T-helper 17 cell (primary cell): ENCODE measurements around the gene GPR153. TPM values are rescaled to one million over a fixed set of nuclear protein-coding genes. Genes with fewer than 3 reads are reported as not detected.

Experiments
- ATAC-seq: fragments of 150-1000 bp; cut with Tn5 transposase; 2 replicates; pipeline ENCODE4 v1.10.0; 2021; ENCODE audit warnings: mild to moderate bottlenecking, moderate library complexity
- DNase-seq, 3 donors: peaks; one replicate each; pipeline versions ENCODE4 v3.0.0 to v3.0.0-alpha.2; 2020 to 2021
- H3K9me3 ChIP-seq: one replicate; pipeline ENCODE4 v1.7.0; 2013; ENCODE audit warnings: low read length, mild to moderate bottlenecking; ENCODE audit not compliant: control insufficient read depth, poor library complexity, severe bottlenecking
- H3K27ac Mint-ChIP-seq: one replicate; pipeline ENCODE4 v1.8.0; 2022; ENCODE audit warnings: mild to moderate bottlenecking, moderate library complexity, mixed read lengths
- H3K27me3 Mint-ChIP-seq: one replicate; pipeline ENCODE4 v1.8.0; 2022; ENCODE audit warnings: mixed read lengths
- H3K36me3 Mint-ChIP-seq: one replicate; pipeline ENCODE4 v1.8.0; 2022; ENCODE audit warnings: low read depth, mixed read lengths
- H3K4me1 Mint-ChIP-seq: one replicate; pipeline ENCODE4 v1.8.0; 2022; ENCODE audit warnings: mild to moderate bottlenecking, mixed read lengths
- H3K4me3 Mint-ChIP-seq: one replicate; pipeline ENCODE4 v1.8.0; 2022; ENCODE audit warnings: mild to moderate bottlenecking, moderate library complexity, mixed read lengths
- total RNA-seq, 4 donors: library from RNA in 2 of 4; stranded (reverse) in 2 of 4; gene quantifications; one replicate each; pipeline ENCODE4 v1.2.3 and lab custom pipeline; 2022 to 2026

Gene GPR153
- total RNA-seq, 2 donors from 2014 or later, result 0.23 to 0.37 TPM

DNA sequence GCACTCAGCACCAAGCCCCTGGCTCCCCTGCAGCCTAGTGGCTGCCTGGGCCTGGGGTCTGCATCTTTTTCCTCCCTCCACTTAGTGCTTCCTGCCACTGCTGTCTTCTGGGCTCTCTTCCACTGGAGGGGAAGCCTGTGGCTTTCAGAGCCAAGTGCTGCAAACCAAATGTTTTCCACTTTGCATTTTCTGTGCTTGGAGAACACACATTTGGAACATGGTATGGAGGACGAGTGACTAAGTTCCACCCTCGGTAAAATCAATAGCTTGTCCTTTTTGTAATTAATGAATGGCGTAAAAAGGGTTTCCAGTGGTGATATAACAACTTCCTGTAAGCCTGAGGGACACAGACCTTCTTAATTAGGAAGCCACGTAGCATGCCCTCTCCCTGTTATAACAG, 10.1 kb upstream of the GPR153 start:
- no peaks in the 10 kb centered on the region for H3K9me3 ChIP-seq
- Mint-ChIP-seq H3K27ac (no peak overlapping the region), H3K27me3 (no peaks in the 10 kb centered on the region), H3K36me3 (no peaks in the 10 kb centered on the region), H3K4me1 (no peaks in the 10 kb centered on the region), H3K4me3 (no peak overlapping the region)
- ATAC-seq (no peak), DNase-seq (no peak)

DNA sequence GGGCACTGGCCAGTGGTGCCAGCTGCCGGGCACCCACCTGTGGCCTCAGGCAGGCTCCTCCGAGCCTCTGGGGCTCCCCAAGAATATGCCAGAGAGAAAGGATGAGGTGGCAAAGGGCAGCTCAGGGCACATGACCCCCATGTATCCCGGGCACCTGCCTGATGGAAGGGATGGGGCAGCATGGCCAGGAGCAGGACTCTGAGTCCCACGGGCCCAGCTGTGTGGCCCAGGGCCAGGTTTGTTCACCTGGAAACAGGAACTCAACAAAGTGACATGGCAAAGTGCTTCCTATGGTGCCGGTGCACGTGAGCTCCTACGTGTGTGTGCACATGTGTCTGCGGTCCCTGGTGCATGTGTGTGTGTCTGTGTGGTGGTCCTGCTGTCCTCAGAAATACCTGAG, 9.5 kb upstream of the GPR153 start:
- ATAC-seq (no peak), DNase-seq (no peak)
- Mint-ChIP-seq H3K36me3 (no peaks in the 10 kb centered on the region), H3K27ac (no peak overlapping the region), H3K4me1 (no peaks in the 10 kb centered on the region), H3K4me3 (no peak overlapping the region), H3K27me3 (no peaks in the 10 kb centered on the region)
- no peaks in the 10 kb centered on the region for H3K9me3 ChIP-seq

DNA sequence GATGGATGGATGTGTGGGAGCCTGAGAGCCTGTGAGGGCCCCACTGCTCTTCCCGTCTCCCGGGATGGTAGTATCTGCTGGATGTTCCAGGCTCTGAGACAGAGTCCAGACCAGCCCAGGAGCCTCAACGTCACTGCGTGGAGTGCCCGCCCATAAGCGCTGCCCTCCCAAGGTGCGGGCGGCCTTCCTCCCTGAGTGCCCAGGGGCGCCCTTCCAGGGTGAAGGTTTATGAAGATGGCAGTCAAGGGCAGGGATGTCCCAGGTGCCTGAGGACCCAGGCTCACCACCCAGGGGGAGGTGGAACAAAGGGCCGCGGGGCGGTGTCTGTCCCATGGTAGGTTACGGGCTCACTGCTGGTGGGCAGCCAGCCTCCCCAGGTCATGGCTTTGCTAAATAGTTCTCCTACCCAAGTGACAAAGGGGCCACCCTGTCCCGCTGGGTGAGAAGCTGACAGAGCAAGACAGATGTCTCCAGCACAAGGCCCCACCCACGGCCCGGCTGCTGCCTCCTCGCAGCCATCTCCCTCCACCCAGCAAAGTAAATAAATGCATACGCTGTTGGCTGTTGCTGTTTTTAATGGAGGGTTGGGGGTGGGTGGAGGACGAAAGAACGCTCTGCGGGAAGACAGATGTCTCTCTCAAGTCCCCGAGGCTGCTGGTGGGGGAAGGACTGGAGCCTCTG, 9.0 kb upstream of the GPR153 start:
- Mint-ChIP-seq H3K27me3 (no peaks in the 10 kb centered on the region), H3K4me3 (no peak overlapping the region), H3K27ac (no peak overlapping the region), H3K4me1 (no peaks in the 10 kb centered on the region), H3K36me3 (no peaks in the 10 kb centered on the region)
- DNase-seq, result no peak
- H3K9me3 ChIP-seq, result no peaks in the 10 kb centered on the region
- no peak for ATAC-seq

DNA sequence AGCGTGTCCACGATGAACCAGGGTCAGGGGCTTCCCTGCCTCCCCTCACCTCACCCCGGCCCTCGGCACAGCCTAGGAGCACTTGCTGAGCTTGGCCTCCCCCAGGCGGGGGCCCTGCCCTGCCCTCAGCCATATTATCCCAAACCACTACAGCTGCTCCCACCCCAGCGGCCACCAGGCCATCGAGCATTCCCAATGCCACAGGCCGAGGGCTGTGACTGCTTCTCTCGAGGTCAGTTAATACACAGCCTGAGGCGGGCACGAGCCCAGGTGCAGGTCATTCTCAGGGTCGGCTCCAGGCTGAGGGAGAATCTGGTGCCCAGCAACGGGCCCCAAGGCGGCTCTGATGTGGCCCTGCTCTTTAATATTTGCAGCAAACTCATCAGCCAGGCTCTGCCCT, 8.4 kb upstream of the GPR153 start:
- DNase-seq (no peak), ATAC-seq (no peak)
- Mint-ChIP-seq H3K4me3 (no peak overlapping the region), H3K4me1 (no peaks in the 10 kb centered on the region), H3K27me3 (no peaks in the 10 kb centered on the region), H3K27ac (no peak overlapping the region), H3K36me3 (no peaks in the 10 kb centered on the region)
- no peaks in the 10 kb centered on the region for H3K9me3 ChIP-seq

DNA sequence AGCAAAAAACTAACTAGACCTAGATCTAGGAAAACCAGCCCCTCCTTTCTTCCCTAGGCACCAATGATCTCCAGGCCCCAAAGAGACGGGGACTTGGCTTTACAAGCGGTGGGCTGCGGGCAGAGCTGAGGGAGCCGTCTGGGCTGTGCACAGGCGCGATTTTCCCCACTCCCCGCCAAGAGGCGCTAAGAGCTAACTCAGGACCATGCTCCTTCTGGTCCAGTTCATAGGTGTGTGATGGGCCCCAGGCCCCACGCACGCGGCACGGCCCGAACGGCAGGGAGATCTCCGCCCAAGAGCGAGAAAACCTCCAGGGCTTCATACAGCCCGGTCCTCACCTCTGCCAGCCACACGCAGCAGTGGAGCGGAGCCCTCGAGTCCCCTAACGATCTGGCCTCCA, 7.5 kb upstream of the GPR153 start:
- H3K36me3 Mint-ChIP-seq, result no peaks in the 10 kb centered on the region
- ATAC-seq (no peak), DNase-seq (no peak)
- no peak overlapping the region for H3K4me3 Mint-ChIP-seq
- no peaks in the 10 kb centered on the region for H3K27me3 Mint-ChIP-seq
- H3K9me3 ChIP-seq, result no peaks in the 10 kb centered on the region
- H3K27ac Mint-ChIP-seq, result no peak overlapping the region
- H3K4me1 Mint-ChIP-seq, result no peaks in the 10 kb centered on the region

DNA sequence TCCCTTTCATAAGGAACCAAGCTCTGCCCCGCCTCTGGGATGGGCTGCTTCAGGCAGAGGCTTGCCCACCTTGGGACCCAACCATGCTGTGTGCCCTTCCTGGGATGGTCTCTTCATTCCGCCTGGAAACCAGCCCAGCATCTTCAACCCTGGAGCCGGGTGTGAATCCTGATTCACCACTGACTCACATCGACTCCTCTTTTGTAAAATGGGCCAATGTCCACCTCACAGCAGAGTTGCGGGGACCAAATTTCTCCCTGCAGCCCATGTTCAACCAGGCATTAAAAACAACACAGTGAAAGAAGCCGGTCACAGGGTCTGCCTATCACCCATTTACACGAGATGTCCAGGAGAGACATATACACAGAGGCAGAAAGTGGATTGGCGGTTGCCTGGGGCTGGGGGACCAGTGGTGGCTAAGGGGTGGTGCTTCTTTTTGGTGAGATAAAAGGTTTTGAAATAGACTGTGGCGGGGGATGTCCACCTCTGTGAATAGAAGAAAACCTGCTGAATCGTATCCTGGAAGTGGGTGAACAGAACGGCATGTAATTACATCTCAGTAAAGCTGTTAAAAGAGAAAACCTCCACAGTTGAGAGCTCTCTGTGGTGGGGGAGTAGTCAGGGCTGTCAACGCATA, 6.9 kb upstream of the GPR153 start:
- no peaks in the 10 kb centered on the region for H3K9me3 ChIP-seq
- DNase-seq (no peak), ATAC-seq (no peak)
- no peaks in the 10 kb centered on the region for H3K36me3 Mint-ChIP-seq
- no peaks in the 10 kb centered on the region for H3K27me3 Mint-ChIP-seq
- no peak overlapping the region for H3K27ac Mint-ChIP-seq
- H3K4me1 Mint-ChIP-seq, result no peaks in the 10 kb centered on the region
- H3K4me3 Mint-ChIP-seq, result no peak overlapping the region

DNA sequence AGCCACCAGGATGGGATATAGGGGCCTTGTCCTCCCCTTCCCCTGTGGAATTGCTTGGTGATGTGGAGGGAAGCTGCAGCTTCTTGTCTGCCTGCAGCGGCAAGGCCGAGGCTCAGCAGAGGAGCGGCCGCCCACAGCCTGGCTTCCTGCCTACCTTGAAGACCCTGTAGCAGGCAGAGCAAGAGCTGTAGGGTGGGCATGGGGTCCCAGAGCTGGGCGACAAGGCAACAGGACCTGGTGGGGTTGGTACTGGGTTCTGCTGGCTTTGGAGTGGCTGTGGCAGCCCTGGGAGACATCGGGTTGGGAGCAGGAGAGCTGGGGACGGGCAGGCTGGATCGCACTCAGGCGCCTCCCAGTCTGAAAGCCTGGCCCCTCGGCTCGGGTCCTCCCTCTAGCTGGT, 5.7 kb upstream of the GPR153 start:
- Mint-ChIP-seq H3K27me3 (peaks cover 4% of the 10 kb centered on the region), H3K36me3 (no peaks in the 10 kb centered on the region), H3K27ac (no peak overlapping the region), H3K4me1 (no peaks in the 10 kb centered on the region), H3K4me3 (no peak overlapping the region)
- DNase-seq (no peak), ATAC-seq (no peak)
- no peaks in the 10 kb centered on the region for H3K9me3 ChIP-seq

DNA sequence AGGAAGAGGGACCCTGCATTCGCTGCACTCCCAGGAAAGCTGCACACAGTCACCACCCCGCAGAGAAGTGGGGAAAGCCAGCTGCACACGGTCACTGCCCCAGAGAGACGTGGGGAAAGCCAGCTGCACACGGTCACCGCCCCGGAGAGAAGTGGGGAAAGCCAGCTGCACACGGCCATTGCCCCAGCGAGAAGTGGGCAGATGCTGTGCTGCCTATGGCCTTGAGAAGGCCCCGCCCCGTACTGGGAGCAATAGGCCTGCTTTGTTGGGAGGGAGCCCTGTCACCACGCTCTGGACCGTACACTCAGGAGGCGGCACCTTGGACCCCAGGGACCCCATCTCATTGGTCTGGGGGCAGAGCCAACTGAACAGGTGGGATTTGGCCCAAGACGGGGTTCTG, 4.3 kb upstream of the GPR153 start:
- ATAC-seq, result no peak
- Mint-ChIP-seq H3K4me1 (no peaks in the 10 kb centered on the region), H3K4me3 (no peak overlapping the region), H3K27me3 (peaks cover 4% of the 10 kb centered on the region), H3K27ac (no peak overlapping the region), H3K36me3 (no peaks in the 10 kb centered on the region)
- H3K9me3 ChIP-seq, result no peaks in the 10 kb centered on the region
- DNase-seq, result no peak

DNA sequence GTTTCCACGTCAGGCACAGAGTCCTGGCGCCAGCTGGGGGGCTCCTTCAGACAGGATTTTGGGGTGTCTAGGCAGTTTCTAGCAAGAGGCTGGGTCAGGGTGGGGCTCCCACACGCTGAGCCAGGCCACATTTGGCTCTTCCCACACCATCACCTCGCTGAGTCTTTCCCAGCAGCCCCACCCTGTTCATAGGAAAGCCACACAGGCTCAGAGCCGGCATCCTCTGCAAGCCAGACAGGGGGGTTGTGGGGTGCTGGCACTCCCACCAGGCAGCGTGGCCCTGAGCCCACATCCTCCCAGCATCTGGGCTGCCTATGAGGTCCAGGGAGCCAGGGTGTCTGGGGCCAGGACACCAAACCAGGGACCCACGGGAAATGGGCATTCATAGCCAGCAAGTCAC, 2.8 kb upstream of the GPR153 start:
- H3K4me1 Mint-ChIP-seq, result peaks cover 2% of the 10 kb centered on the region
- no peak overlapping the region for H3K4me3 Mint-ChIP-seq

DNA sequence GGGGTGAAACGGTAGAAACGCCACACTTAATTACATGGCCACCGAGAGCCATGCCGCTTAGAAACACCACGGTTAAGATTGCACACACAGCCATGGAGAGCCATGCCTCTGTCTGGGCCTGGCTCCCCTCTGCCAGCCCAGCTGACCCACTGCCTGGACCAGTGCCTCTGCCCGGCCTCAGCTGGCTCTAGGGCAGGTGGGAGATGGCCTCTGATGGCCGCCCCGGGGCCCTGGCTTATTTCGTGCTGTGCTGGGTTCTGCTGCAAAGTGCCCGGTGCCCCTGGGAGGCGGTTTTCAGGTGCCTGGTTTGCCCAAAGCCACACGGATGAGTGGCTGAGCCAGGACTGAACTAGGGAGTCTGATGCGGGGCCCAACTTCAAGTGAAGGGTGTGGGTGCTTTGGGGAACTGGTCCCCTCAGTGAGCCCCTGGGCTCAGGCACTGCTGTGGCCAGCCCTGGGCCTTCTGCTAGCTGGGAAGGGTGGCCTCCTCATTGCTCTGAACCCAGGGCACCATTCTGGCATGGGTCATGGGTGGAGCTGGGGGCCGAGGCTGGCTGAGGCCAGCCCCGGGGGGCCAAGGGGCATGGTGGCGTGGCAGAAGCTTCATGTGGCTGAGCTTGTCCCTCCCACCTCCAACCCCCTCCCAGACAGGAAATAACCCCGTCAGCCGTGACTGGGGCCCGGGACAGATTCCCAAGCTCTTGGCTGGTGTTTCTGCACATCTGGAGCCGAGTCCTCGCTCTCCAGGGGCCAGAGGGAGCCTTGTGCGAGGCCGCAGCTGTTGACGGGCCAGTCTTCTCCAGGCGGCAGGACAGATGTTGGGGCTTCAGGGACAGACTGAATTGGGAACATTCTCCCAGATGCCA, 1.9 kb upstream of the GPR153 start:
- H3K27me3 Mint-ChIP-seq, result peaks cover 11% of the 10 kb centered on the region
- ATAC-seq, result no peak
- no peak for DNase-seq
- H3K4me3 Mint-ChIP-seq, result no peak overlapping the region
- H3K27ac Mint-ChIP-seq, result no peak overlapping the region
- H3K9me3 ChIP-seq, result no peaks in the 10 kb centered on the region
- no peaks in the 10 kb centered on the region for H3K36me3 Mint-ChIP-seq
- peaks cover 2% of the 10 kb centered on the region for H3K4me1 Mint-ChIP-seq

More for the DNA sequence above, 2.8 kb upstream of the GPR153 start:
- peaks cover 11% of the 10 kb centered on the region for H3K27me3 Mint-ChIP-seq
- ATAC-seq (no peak), DNase-seq (no peak)
- H3K27ac Mint-ChIP-seq, result no peak overlapping the region
- H3K36me3 Mint-ChIP-seq, result no peaks in the 10 kb centered on the region
- H3K9me3 ChIP-seq, result no peaks in the 10 kb centered on the region

DNA sequence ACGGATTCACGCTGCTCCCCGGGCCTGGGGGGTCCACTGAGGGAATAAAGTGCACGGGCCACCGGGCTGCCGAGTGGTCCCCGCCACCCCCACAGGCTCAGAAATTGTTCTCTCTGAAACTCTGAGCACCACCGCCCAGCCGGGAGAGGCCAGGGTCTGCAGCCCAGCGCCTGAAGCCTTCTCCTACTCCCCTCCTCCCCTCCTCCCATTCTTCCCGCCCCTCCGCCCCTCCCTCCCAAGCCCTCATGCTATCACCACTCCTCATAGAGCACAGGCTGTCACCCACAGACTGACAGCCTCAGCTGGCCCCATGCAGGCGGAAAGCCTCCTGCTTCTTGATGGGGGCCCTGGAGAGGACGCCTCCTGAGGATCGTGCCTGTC, 707 bp upstream of the GPR153 start:
- Mint-ChIP-seq H3K36me3 (no peaks in the 10 kb centered on the region), H3K27me3 (peaks cover 16% of the 10 kb centered on the region), H3K4me3 (peak overlapping the region; percentile 65), H3K27ac (no peak overlapping the region), H3K4me1 (peaks cover 2% of the 10 kb centered on the region)
- no peaks in the 10 kb centered on the region for H3K9me3 ChIP-seq
- no peak for ATAC-seq
- DNase-seq, result no peak

DNA sequence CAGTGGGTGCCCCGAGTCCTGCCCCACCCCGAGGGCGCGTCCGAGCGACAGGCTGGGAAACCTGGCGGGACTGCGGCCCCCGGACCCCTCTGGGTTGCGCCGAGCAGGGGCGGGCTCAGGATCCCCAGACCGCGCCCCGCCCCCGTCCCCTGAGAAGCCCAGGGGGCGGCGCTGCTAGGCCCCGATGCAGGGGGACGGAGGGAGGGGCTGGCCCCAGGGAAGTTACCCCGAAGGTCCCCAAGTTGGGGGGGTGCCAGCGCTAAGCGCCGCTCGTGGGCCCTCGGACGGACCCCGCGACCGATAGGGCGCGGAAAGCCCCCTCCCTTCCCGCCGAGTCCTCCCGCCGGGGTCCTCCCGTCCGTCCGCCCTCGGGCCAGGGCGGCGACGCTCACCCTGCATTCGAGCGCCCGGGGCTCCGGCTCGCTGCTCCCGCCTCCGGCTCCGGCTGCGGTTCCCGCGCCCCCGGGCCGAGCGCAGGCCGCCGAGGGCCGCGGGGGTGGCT, 414 bp downstream of the GPR153 start:
- Mint-ChIP-seq H3K4me3 (peak overlapping the region; percentile 57), H3K36me3 (no peaks in the 10 kb centered on the region), H3K27ac (no peak overlapping the region), H3K27me3 (peaks cover 16% of the 10 kb centered on the region), H3K4me1 (peaks cover 2% of the 10 kb centered on the region)
- DNase-seq (no peak), ATAC-seq (peak; percentile 43)
- no peaks in the 10 kb centered on the region for H3K9me3 ChIP-seq

DNA sequence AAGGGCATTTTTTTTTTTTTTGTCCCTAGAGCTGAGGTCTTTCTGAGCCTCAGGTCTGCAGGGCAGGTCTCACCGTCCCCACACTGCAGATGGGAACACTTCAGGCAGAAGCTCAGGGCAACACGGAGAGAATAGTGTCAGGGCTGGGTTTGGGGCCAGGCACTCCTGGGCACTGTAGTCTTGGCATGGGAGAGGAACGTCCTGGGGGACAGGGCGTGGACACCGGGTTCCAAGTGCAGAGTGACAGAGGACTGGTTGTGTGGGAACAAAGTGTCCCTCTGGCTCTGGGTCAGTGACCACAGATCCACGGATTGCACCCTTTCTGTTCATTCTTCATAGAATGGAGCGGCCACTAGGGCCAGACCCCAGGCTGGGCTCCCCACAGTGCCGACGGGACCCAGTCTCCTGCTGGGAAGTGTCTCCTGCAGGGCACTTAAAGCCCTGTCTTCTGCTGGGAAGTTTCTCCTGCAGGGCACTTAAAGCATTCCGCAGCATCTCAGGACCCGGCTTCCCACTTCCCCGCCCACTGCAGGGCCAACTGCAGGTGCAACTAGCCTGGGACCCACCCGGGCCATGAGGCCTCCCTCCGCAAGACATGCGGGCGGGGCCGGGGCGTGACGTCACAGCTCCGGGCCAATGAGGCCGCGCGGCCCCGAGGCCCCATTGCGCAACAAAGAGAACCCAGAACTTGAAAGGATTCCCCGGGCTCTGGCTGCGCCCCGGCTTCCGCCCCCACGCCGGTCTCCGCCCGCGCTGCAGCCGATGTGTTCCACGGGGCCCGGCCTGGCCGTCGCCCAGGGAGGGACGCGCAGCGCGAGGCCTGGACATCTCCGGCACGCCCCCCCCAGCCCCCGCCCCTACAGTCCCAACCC, 1.2 kb downstream of the GPR153 start:
- peaks cover 2% of the 10 kb centered on the region for H3K4me1 Mint-ChIP-seq
- H3K27ac Mint-ChIP-seq, result no peak overlapping the region
- DNase-seq (peak; percentile 59 to 70 (median 63)), ATAC-seq (peak; percentile 81)
- H3K36me3 Mint-ChIP-seq, result no peaks in the 10 kb centered on the region
- H3K27me3 Mint-ChIP-seq, result peaks cover 16% of the 10 kb centered on the region
- H3K4me3 Mint-ChIP-seq, result peak overlapping the region; percentile 57
- H3K9me3 ChIP-seq, result no peaks in the 10 kb centered on the region
